HUES48 (cell line): ENCODE data around the gene MED15.

Experiments
- H3K27ac ChIP-seq: one replicate; pipeline ENCODE4 v1.7.0; 2013; ENCODE audit warnings: low read depth, low read length, inconsistent platforms
- H3K27me3 ChIP-seq: 2 replicates; pipeline ENCODE4 v1.6.1; 2013; ENCODE audit warnings: mild to moderate bottlenecking, low read length; ENCODE audit not compliant: control insufficient read depth, insufficient read depth
- H3K36me3 ChIP-seq: 2 replicates; pipeline ENCODE4 v1.6.1; 2013; ENCODE audit warnings: low read length; ENCODE audit not compliant: control insufficient read depth, insufficient read depth
- H3K4me1 ChIP-seq: 2 replicates; pipeline ENCODE4 v1.6.1; 2013; ENCODE audit warnings: mild to moderate bottlenecking, low read length; ENCODE audit not compliant: control insufficient read depth, insufficient read depth
- H3K4me3 ChIP-seq: 2 replicates; pipeline ENCODE4 v1.5.1; 2013; ENCODE audit warnings: mild to moderate bottlenecking, low read depth, low read length
- H3K9ac ChIP-seq: 2 replicates; pipeline ENCODE4 v1.6.1; 2013; ENCODE audit warnings: mild to moderate bottlenecking, low read depth, low read length, moderate library complexity
- H3K9me3 ChIP-seq: 2 replicates; pipeline ENCODE4 v1.6.1; 2013; ENCODE audit warnings: low read length; ENCODE audit not compliant: control insufficient read depth, insufficient read depth

Gene MED15

DNA sequence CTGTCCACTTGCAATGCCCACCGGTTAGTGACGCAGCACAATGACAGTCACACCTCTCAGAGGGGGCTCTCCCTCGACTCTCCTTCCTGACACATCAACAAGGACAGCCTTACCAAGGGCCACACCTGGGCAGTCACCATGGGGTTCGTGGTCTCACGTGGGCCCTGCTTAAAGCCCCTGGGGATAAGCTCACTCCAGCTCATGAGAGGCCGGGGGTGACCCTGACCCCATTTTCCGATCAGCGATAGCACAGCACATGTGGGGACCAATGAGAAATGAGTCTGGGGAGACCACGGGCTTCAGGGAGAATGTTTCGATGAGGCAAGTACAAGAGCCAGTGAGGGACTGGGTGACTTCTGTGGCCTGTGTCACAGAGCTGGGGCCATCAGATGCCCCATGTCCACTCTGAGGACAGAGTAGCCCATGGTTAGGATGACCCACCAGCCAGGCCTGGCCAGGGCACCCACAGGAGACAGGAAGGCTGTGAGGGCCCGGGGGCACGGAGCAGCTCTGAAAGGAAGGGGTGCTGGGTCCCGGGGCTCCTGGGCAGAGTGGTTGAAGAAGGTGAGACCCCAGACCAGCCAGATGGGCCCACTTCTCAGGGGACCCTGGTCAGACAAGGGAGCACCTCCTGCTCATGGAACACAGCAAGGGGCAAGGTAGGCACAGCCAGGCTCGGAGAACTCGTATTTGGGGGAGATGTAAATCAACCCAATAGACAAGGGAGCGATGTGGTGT is 128.8 kb downstream of the MED15 start:
- Histone ChIP-seq H3K9ac (no peak overlapping the region), H3K27me3 (no peaks in the 10 kb centered on the region), H3K27ac (no peak overlapping the region), H3K9me3 (no peaks in the 10 kb centered on the region; the same call in 1 of the 2 replicates), H3K4me3 (no peak overlapping the region), H3K4me1 (no peaks in the 10 kb centered on the region), H3K36me3 (no peaks in the 10 kb centered on the region)

GRCh38 chr22:20636945-20637344 is 129.5 kb downstream of the MED15 start:
- H3K4me1 ChIP-seq, result no peaks in the 10 kb centered on the region
- H3K9ac ChIP-seq, result no peak overlapping the region
- no peaks in the 10 kb centered on the region; the same call in 1 of the 2 replicates for H3K9me3 ChIP-seq
- H3K4me3 ChIP-seq, result no peak overlapping the region
- no peaks in the 10 kb centered on the region for H3K36me3 ChIP-seq
- no peak overlapping the region for H3K27ac ChIP-seq
- H3K27me3 ChIP-seq, result no peaks in the 10 kb centered on the region
